Fibroblast of lung (primary cell): ENCODE measurements around the gene ENTPD6. TPM values are rescaled to one million over a fixed set of nuclear protein-coding genes. Genes with fewer than 3 reads are reported as not detected.

Experiments used
- DNase-seq, 2 donors: peaks; one replicate each; pipeline versions ENCODE4 v3.0.0 to v3.0.0-alpha.2; 2010; ENCODE audit warnings: low read depth in 2 of 2
- H2AFZ ChIP-seq: 2 replicates; pipeline ENCODE4 v1.5.1; 2012; ENCODE audit warnings: low read length, control low read depth, inconsistent platforms
- H3K27ac ChIP-seq: 2 replicates; pipeline ENCODE4 v1.5.1; 2011; ENCODE audit warnings: low read length, control low read depth; ENCODE audit not compliant: insufficient read depth
- H3K27me3 ChIP-seq: 2 replicates; pipeline ENCODE4 v1.5.1; 2011; ENCODE audit warnings: mild to moderate bottlenecking, low read length; ENCODE audit not compliant: control insufficient read depth, insufficient read depth
- H3K36me3 ChIP-seq: 2 replicates; pipeline ENCODE4 v1.5.1; 2011; ENCODE audit warnings: low read length; ENCODE audit not compliant: control insufficient read depth, insufficient read depth
- H3K4me1 ChIP-seq: 2 replicates; pipeline ENCODE4 v1.5.1; 2011; ENCODE audit warnings: low read length; ENCODE audit not compliant: control insufficient read depth, insufficient read depth; ENCODE audit errors: extremely low read depth
- H3K4me2 ChIP-seq: 2 replicates; pipeline ENCODE4 v1.5.1; 2011; ENCODE audit warnings: low read length, control low read depth; ENCODE audit not compliant: insufficient read depth; ENCODE audit errors: extremely low read depth
- H3K4me3 ChIP-seq, 4 experiments: fragments of 200-600 bp in 1 of 4; sonication (generic) in 1 of 4; replicated peaks in 1 of 4; 2 replicates each; pipeline ENCODE4 v1.5.1; 2011 to 2016; ENCODE audit warnings: low read length in 4 of 4, low read depth in 3 of 4, mild to moderate bottlenecking in 3 of 4, control low read depth in 2 of 4, inconsistent platforms in 1 of 4, mixed read lengths in 1 of 4; ENCODE audit not compliant: insufficient read depth in 1 of 4; ENCODE audit errors: control extremely low read depth in 1 of 4
- H3K79me2 ChIP-seq: 2 replicates; pipeline ENCODE4 v1.5.1; 2012; ENCODE audit warnings: mild to moderate bottlenecking, low read length, inconsistent platforms; ENCODE audit not compliant: control insufficient read depth, insufficient read depth
- H3K9ac ChIP-seq: 2 replicates; pipeline ENCODE4 v1.5.1; 2011; ENCODE audit warnings: mild to moderate bottlenecking, low read length, control low read depth; ENCODE audit not compliant: insufficient read depth
- H3K9me3 ChIP-seq: 2 replicates; pipeline ENCODE4 v1.5.1; 2012; ENCODE audit warnings: low read depth, low read length; ENCODE audit not compliant: control insufficient read depth, insufficient read depth
- H4K20me1 ChIP-seq: 2 replicates; pipeline ENCODE4 v1.5.1; 2011; ENCODE audit warnings: low read length; ENCODE audit not compliant: control insufficient read depth, insufficient read depth; ENCODE audit errors: extremely low read depth
- CTCF ChIP-seq, 2 donors: IDR thresholded peaks in 1 of 2; conservative IDR thresholded peaks in 1 of 2; 1 replicate in 1 of 2; 2 replicates in 1 of 2; pipeline ENCODE4 v1.5.1; 2011 to 2012; ENCODE audit warnings: low read length in 2 of 2, control low read depth in 1 of 2, inconsistent platforms in 1 of 2, low read depth in 1 of 2, mild to moderate bottlenecking in 1 of 2
- EZH2 ChIP-seq: IDR thresholded peaks from 2 replicates; pipeline ENCODE4 v1.5.1; 2012; ENCODE audit warnings: low read length, control low read depth, mild to moderate bottlenecking; ENCODE audit errors: missing control alignments
- polyA minus RNA-seq: library from RNA; depleted of rRNA, polyadenylated mRNA; stranded (reverse); fragments of >200 nt; gene quantifications from 2 replicates; pipeline ENCODE4 v1.2.3, GENCODE V29; 2011; ENCODE audit warnings: low replicate concordance
- polyA plus RNA-seq, 2 donors: library from polyadenylated mRNA; depleted of rRNA in 1 of 2; stranded (reverse) in 1 of 2; unstranded in 1 of 2; fragments of >200 nt; gene quantifications; 2 replicates each; pipeline ENCODE4 v1.2.1, GENCODE V29; 2011 to 2012; ENCODE audit warnings: missing spikeins in 1 of 2
- total RNA-seq: library from RNA; depleted of rRNA; stranded (reverse); fragments of >200 nt; gene quantifications from 2 replicates; pipeline ENCODE4 v1.2.1, GENCODE V29; 2014

The ENTPD6 gene
- total RNA-seq (49.6 and 56.5 TPM in 2 replicates), polyA plus RNA-seq (45.7 and 59.9 TPM in 2 replicates), polyA minus RNA-seq (84.2 and 94.2 TPM in 2 replicates)
- polyA plus RNA-seq (2012): 42.7 and 61.6 TPM in 2 replicates

- TF ChIP-seq CTCF (conservative IDR thresholded peaks at IDR 0.05 in 1 of 2, IDR thresholded peaks at IDR 0.05 in 1 of 2; ENCODE audit: low read depth in 1 of 2, low read length in 2 of 2) (peak; percentile 9 to 27), EZH2 (no peak)
- peak; percentile 83 to 84 for DNase-seq
- Histone ChIP-seq H3K4me2 (peak within 1 kb of the TSS; percentile 94), H3K4me1 (peaks cover 3% of the 10 kb centered on the region), H3K79me2 (peaks cover 19% of the 10 kb centered on the region), H2AFZ (peak within 1 kb of the TSS; percentile 82), H4K20me1 (no peaks in the 10 kb centered on the region), H3K4me3 (peak within 1 kb of the TSS; percentile 65 to 78 (median 72)), H3K27me3 (peaks cover 8% of the 10 kb centered on the region), H3K36me3 (no peaks in the 10 kb centered on the region), H3K27ac (peak within 1 kb of the TSS; percentile 74), H3K9ac (peak within 1 kb of the TSS; percentile 84), H3K9me3 (no peaks in the 10 kb centered on the region)
Measured at GRCh38 chr20:25195014-25195961, at the start of gene ENTPD6. TSS of gene ENTPD6 (plus strand) at chr20:25195712. CDS start at chr20:25206537, 10,825 bp downstream.

GRCh38 chr20:25146976-25147375, 48.5 kb upstream of the ENTPD6 start:
- no peaks in the 10 kb centered on the region for H4K20me1 ChIP-seq
- H2AFZ ChIP-seq: no peak overlapping the region
- H3K4me2 ChIP-seq: no peak overlapping the region
- no peak for DNase-seq
- no peaks in the 10 kb centered on the region for H3K9me3 ChIP-seq
- H3K4me3 ChIP-seq: no peak overlapping the region
- no peaks in the 10 kb centered on the region for H3K36me3 ChIP-seq
- no peak for TF ChIP-seq CTCF (conservative IDR thresholded peaks at IDR 0.05 in 1 of 2, IDR thresholded peaks at IDR 0.05 in 1 of 2; ENCODE audit: low read depth in 1 of 2, low read length in 2 of 2)
- peak; percentile 20 for TF ChIP-seq EZH2
- H3K27me3 ChIP-seq: peaks cover 34% of the 10 kb centered on the region
- no peak overlapping the region for H3K27ac ChIP-seq
- H3K9ac ChIP-seq: no peak overlapping the region
- H3K4me1 ChIP-seq: no peaks in the 10 kb centered on the region
- no peaks in the 10 kb centered on the region for H3K79me2 ChIP-seq

- H3K79me2 ChIP-seq: no peaks in the 10 kb centered on the region
- no peak for DNase-seq
- H3K4me3 ChIP-seq: no peak overlapping the region
- H2AFZ ChIP-seq: no peak overlapping the region
- H3K27me3 ChIP-seq: peaks cover 28% of the 10 kb centered on the region
- no peaks in the 10 kb centered on the region for H4K20me1 ChIP-seq
- no peaks in the 10 kb centered on the region for H3K36me3 ChIP-seq
- H3K27ac ChIP-seq: no peak overlapping the region
- H3K9me3 ChIP-seq: no peaks in the 10 kb centered on the region
- no peak for TF ChIP-seq CTCF (conservative IDR thresholded peaks at IDR 0.05 in 1 of 2, IDR thresholded peaks at IDR 0.05 in 1 of 2; ENCODE audit: low read depth in 1 of 2, low read length in 2 of 2)
- peak; percentile 5 for TF ChIP-seq EZH2
- no peaks in the 10 kb centered on the region for H3K4me1 ChIP-seq
- H3K9ac ChIP-seq: no peak overlapping the region
- no peak overlapping the region for H3K4me2 ChIP-seq
Measured at GRCh38 chr20:25147716-25148115, 47.8 kb upstream of the ENTPD6 start.
